GM08714 (cell line): ENCODE data around the gene GAREM1.
"Not testable (repeated sequence)": the region's sequence is repeated elsewhere in the genome, so short reads cannot be mapped to it uniquely, and the experiment has no call there.

Experiments
- H3K4me3 ChIP-seq: fragments of 200-500 bp; sonication (Bioruptor generic); 2 replicates; pipeline ENCODE4 v1.5.1; 2014; ENCODE audit warnings: mild to moderate bottlenecking, low read length, inconsistent platforms
- ZNF274 ChIP-seq: IDR thresholded peaks from 2 replicates; pipeline ENCODE4 v1.6.1; 2012; ENCODE audit warnings: mild to moderate bottlenecking, low read depth, low read length

Gene GAREM1

GRCh38 chr18:32297579-32298170 is 173.0 kb downstream of the GAREM1 start:
- TF ChIP-seq ZNF274 = no peak
- H3K4me3 ChIP-seq = no peak overlapping the region

- TF ChIP-seq ZNF274 = no peak
- H3K4me3 ChIP-seq = no peak overlapping the region
Observed at GRCh38 chr18:32296851-32297250, 173.8 kb downstream of the GAREM1 start.

GRCh38 chr18:32295604-32296003 is 175.1 kb downstream of the GAREM1 start:
- TF ChIP-seq ZNF274 = no peak
- H3K4me3 ChIP-seq = no peak overlapping the region

- H3K4me3 ChIP-seq = no peak overlapping the region
- TF ChIP-seq ZNF274 = no peak
Observed at GRCh38 chr18:32293107-32293506, 177.6 kb downstream of the GAREM1 start.

- not testable (repeated sequence) for H3K4me3 ChIP-seq
Observed at GRCh38 chr18:32291623-32292022, 179.1 kb downstream of the GAREM1 start.

- no peak overlapping the region for H3K4me3 ChIP-seq
- TF ChIP-seq ZNF274 = no peak
Observed at GRCh38 chr18:32290810-32291209, 179.9 kb downstream of the GAREM1 start.

- TF ChIP-seq ZNF274 = no peak
- H3K4me3 ChIP-seq = no peak overlapping the region
Observed at GRCh38 chr18:32289483-32290075, 181.1 kb downstream of the GAREM1 start.

- no peak for TF ChIP-seq ZNF274
- H3K4me3 ChIP-seq = no peak overlapping the region
Observed at GRCh38 chr18:32287873-32288272, 182.8 kb downstream of the GAREM1 start.

GRCh38 chr18:32287249-32287648 is 183.4 kb downstream of the GAREM1 start:
- H3K4me3 ChIP-seq = no peak overlapping the region
- TF ChIP-seq ZNF274 = no peak

- TF ChIP-seq ZNF274 = no peak
- no peak overlapping the region for H3K4me3 ChIP-seq
Observed at GRCh38 chr18:32286749-32287148, 183.9 kb downstream of the GAREM1 start.

GRCh38 chr18:32284284-32284683 is 186.4 kb downstream of the GAREM1 start:
- no peak overlapping the region for H3K4me3 ChIP-seq
- TF ChIP-seq ZNF274 = no peak

- TF ChIP-seq ZNF274 = no peak
- no peak overlapping the region for H3K4me3 ChIP-seq
Observed at GRCh38 chr18:32280911-32281310, 189.8 kb downstream of the GAREM1 start.

- TF ChIP-seq ZNF274 = no peak
- H3K4me3 ChIP-seq = no peak overlapping the region
Observed at GRCh38 chr18:32280188-32280783, 190.4 kb downstream of the GAREM1 start.

GRCh38 chr18:32278177-32278799 is 192.4 kb downstream of the GAREM1 start:
- no peak overlapping the region for H3K4me3 ChIP-seq
- TF ChIP-seq ZNF274 = no peak

- no peak overlapping the region for H3K4me3 ChIP-seq
- TF ChIP-seq ZNF274 = no peak
Observed at GRCh38 chr18:32277549-32277948, 193.1 kb downstream of the GAREM1 start.
